Retina (tissue), 1 donor: ENCODE results near the gene HOATZ.

ENCODE experiments used
- DNase-seq: peaks from one replicate; pipeline ENCODE4 v3.0.0-alpha.2; 2016

The HOATZ gene

DNA sequence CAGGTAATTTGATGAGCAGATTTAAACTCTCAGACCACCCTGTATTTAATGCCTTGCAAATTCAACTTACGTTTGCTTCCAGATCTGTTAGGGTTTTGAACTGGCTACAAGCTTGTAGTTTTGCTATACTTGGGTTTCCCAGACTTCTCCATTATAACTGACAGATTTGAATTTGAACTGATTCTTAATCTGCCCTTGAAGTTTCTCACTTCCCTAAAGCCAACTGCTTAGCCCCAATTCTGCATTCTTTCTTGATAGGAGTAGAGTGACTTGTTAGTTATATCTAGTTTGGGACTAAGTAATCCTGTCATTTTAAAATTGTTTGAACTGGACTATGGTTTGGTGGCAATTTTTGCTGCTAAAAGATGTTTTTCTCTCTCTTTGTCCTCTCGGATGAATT is 35.7 kb downstream of the HOATZ start:
- DNase-seq = no peak

DNA sequence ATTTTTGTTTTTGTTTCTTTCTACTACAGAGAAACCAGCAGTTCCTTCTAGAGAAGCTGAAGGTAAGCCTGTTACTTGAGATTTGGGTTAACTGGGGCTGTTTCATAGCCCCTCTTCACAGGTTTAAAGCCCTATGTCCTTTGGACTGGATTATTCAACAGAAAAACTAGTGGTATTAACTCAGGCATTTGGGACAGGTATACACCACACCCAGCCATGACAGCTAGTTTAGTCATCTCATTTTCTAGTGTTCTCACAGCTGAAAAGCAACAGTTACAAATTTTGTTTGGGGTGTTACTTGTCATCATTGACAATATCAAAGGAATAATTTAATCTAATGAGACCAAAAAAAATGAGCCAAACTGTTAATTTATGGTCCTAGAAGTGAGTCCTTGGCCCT is 40.0 kb downstream of the HOATZ start:
- no peak for DNase-seq

DNA sequence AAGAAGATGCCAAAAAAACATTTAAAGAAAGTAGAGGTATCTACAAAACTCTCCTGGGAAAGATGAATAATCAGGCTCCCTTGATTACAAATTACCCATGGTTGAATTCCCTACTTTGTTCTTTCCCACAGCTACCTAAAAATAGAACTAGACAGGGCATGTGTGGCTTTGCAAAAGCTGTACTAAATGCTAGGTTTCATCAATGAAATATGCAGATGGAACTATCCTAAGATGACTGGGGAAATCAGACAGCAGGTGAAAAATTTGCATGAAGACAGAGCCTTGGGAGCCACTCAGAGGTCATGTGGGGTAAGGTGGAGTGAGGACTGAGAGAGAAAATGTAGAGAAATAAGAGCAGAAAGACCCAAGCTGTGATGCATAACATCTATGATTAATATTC is 40.7 kb downstream of the HOATZ start:
- DNase-seq = no peak

DNA sequence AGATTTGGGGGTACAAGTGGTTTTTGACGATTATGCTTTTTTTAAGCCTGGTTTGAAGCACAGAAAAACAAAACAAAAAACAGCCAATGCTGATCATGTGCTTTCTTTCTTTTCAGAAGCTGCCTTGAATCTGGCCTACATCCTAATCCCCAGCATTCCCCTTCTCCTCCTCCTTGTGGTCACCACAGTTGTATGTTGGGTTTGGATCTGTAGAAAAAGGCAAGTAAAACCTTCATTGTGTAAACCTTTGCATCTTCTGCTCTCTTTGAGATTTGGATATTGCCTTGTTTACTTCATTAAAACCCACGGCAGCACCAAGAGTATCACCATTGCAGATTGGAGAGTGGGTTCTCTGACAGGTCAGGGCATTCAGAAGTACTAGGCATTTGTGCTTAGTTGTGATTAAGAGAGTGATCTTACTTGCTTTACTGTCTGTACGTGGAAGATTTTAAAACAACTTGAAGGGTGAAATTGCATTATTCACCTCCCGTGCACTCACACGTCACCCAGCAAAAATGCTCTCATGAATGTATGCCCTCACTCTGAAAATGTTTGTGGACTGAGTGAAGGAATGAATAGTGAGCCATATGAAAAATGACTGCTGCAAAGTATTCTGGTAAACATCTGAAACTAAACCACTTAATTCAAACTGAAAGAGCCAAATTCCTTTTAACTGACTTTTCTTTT is 43.0 kb downstream of the HOATZ start:
- DNase-seq = no peak

DNA sequence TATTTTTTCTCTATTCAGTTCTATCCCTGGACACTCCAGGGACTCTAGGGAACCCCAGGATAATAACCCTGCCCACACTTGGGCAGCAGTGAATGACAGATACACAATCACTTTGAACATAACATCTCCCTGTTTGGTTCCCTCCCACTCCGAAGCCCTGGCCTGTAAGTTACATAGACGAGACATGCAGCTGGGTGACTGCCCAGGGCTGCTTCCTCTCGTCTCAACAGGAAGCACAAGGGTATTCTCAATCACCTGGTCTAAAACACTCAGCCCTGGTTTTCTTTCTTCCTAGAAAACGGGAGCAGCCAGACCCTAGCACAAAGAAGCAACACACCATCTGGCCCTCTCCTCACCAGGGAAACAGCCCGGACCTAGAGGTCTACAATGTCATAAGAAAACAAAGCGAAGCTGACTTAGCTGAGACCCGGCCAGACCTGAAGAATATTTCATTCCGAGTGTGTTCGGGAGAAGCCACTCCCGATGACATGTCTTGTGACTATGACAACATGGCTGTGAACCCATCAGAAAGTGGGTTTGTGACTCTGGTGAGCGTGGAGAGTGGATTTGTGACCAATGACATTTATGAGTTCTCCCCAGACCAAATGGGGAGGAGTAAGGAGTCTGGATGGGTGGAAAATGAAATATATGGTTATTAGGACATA is 45.4 kb downstream of the HOATZ start:
- DNase-seq = no peak

DNA sequence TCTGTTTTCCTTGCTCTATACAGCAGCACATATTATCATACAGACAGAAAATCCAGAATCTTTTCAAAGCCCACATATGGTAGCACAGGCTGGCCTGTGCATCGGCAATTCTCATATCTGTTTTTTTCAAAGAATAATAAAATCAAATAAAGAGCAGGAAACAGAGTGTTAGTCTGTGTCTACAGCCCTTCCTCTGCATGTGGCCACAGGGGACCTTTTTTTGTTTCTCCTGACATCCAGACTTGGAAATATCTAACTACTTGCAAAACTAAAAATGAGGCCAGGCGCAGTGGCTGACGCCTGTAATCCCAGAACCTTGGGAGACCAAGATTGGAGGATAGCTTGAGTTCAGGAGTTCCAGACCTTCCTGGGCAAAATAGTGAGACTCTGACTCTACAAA is 46.2 kb downstream of the HOATZ start:
- no peak for DNase-seq

DNA sequence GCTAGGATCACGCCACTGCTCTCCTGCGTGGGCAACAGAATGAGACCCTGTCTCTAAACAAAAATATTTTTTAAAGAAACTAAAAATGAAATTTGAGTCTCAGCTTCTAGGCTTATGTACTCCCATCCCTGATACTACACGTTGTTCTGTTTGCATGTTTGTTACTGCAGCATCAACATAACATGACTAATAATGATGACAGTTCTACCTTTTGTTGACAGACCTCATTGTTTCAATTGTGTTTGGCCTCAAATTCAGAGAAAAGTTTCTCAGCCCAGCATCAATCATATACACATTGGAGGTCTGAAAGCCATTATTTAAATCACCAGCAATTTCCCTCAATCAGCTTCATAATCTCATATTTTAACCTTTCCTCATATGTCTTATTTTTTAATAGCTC is 46.7 kb downstream of the HOATZ start:
- DNase-seq = no peak

DNA sequence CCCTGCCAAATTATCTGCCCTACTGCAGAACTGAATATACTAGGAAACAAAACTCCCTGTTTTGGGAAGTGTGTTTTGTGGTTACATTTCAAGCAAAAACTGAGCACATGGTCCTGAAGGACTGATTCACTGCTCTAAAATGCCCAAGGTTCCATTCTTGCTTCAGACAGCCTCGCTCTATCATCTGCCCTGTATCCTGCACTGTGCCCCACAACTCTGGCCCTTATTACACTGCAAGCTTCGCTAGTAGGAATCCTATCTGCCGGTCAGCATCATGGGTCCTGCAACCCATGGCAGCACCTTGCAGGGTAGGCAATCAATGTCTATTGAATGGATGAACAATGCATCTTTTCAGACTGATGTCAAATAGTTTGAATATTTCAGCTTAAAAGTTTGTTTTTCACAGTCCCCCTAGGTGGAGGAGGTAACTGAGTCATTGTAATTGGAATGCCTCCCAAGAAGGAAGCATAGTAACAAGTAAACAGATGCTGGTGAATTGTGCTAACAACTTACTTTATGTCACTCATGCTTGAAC is 47.3 kb downstream of the HOATZ start:
- no peak for DNase-seq

DNA sequence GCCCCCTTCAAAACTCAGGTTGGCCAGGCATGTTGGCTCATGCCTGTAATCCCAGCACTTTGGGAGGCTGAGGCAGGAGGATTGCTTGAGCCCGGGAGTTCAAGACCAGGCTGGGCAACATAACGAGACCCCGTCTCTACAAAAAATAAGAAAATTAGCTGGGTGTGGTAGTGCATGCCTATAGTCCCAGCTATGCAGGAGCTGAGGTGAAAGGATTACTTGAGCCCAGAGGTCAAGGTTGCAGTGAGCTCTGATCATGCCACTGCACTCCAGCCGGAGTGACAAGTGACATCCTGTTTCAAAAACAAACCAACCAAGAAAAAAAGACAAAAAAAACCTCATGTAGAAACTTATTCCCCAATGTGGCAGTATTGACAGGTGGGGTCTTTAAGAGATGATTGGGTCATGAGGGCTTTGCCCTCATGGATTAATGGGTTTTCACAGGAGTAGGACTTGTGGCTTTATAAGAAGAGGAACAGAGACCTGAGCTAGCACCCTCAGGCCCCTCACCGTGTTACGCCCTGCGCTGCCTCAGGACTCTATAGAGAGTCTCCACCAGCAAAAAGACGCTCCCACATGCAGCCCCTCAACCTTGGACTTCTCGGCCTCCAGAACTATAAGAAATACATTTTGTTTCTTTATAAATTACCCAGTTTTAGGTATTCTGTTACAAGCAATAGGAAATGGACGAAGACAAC is 48.3 kb downstream of the HOATZ start:
- no peak for DNase-seq

DNA sequence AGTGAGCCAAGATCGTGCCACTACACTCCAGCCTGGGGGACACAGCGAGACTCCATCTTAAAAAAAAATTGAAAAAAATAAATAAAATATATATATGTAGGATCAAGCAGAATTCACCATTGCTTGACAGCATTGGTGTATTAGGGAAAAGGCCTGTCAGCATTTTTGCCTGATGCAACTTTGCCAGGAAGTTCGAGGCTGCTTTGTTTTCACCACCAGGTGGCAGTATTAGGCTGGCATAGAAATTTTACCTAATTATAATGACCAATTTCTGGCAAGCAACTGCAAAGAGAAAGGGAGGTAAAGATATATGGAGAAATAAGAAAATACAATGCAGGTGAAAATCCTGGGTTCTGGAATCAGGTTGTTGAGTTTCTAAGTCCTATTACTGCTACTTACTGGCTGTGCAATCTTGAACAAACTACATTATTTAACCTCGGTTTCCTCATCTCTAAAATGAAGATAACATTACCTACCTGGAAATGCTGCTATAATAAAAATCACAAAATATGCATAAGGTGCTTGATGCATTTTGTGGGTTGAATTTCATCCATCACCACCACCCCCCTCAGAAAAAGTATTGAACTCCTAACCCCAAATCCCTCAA is 50.6 kb downstream of the HOATZ start:
- DNase-seq = peak; percentile 65

DNA sequence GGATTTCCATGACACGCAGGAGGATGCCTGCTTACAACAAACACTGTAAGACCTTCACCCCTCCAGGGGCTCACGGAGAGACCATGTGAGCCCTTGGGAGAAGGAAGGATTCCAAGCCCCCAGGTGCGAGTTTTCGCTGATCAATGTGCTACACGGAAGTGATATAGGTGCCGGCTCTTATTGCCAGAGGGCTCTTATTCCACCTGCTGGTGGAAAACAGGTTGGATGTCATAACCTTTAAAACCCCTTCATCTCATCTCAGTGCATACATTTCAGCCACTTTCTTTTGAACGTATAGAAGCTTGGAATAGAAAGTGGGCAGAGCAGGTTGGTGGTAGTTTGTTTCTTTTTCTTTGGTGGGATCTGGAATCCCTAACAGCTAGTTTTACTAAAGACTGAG is 51.7 kb downstream of the HOATZ start:
- DNase-seq = no peak

DNA sequence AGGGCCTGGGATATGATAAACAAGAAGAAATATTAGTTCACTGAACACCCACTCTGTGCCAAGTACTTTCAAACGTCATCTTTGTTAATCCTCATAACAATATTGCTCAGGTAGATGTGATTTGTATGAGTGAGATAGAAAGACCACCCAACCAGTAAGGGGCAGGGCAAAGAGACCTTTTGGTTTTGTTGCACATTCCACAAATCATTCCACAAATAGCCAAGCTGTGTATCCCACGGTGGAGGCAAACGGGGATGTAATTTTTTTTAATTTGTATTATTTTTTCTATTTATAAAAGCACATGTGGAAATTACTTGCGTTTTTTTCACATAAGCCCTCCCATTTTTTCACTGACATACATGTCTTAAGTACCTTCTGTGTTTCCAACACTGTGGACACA is 54.9 kb downstream of the HOATZ start:
- no peak for DNase-seq

DNA sequence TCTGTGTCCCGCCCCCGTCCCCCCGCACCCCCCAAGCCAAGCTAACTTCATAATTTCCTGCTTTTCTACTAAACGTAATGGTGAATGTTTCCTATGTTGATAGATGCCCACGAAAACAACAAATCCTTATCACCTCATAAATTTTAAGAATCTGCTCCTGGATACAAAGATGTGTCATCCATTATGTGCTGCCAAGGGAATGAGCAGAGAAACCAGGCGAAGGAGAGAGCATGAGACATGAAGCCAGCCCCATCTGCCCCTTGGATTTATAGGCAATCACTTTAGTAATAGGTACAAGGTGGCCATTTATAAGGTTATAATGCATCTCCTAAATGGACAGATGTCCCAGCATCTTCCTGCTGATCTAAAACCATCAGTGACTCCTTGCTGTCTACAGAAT is 56.2 kb downstream of the HOATZ start:
- DNase-seq = no peak

DNA sequence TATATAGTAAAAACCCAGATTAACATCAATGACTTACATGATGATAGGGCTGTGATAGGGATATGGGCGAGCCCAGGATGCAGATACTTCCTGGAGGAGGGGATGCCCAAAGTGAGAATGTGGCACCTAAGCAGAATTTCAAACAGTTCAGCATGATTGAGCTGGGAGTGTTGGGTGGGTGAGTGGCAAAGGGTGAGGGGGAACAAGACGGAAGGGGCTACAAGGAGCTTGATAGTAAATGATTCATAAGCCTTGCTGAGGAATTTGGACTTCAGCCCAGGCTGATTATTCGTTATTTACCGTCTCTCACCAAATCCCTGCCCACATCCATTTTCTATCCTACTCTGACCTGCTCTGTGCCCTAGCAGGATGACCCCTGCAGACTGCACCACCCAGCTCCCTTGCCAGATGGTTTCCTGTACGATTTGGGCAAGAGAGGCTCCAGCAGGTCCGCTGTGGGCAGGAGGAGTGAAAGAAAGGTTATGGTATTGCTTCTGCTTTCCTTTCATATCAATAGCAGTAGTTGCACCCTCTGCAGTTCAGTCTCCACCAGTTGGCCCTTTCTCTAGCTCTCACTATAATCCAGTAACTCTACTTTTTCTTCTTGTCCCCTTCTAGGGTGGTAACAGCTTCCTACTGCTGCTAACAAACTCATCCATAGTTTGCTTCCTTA is 57.4 kb downstream of the HOATZ start:
- DNase-seq = no peak

DNA sequence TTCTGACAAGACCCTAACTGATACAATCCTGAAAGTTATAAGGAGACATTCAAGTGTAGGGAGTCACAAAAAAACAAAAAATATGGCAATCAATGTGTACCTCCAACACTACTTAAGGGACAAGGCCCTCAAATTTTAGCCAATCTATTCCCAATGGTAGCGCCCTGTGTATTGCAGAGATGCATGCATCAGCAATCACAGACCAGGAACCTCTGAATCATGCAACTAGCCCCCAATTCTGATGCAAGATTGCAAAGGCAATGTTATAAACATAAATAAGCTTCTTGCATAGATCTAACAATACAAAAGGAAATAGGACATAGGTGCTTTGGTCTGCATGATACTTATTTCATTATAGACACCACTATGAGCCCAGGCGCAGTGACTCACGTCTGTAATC is 58.0 kb downstream of the HOATZ start:
- no peak for DNase-seq

DNA sequence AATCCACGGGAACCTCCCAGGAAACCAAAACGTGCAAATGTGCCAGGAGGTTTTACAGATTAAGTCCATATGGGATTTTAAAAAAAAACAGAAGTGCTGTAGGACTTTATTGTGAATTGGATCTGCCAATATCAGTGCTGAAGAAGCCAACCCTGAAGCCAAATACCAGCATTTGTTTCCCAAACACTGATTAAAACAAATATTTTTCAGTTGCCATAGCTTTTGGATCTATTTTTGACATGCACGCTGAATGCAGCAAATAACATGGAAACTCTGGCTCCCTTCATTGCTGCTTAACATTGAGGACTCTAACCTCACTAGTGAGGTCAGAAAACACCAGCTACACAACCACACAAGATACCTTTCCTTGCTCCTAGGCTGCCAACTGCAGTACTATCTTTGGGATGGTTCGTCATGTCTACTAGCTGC is 59.3 kb downstream of the HOATZ start:
- no peak for DNase-seq

DNA sequence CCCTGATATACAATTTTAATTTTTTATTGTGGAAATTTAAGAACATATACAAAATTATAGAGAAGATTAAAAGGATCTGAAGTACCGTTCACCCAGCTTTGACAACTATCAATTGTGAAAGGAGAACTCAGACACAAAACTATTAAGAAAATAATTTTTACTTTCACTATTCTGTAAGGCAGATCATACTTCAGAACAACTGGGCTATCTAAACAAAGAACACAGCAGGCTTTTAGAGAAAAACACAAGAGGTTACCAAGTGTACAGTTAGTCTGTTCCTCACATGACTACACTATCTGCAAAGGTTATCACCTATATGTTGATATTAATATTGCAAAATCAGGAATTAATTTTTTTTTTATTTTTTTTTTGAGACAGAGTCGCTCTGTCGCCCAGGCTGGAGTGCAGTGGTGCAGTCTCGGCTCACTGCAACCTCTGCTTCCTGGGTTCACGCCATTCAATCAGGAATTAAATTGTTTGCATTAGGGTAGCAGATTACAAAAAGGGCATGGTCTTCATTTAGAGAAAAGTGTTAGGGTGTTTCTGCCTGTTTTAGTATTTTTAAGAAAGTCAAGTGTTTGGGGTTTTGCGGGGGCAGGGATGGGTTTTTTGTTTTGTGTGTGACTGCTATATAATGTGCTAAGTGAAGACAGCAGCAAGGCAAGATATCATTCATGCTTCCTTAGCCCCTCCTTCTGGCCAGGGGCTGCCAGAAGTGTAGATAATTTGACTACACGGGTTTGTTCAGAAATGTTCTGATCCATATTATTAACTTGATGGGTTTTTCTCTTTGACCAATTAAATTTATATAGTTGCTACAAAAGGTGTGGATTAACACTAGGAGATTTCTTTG is 60.0 kb downstream of the HOATZ start:
- no peak for DNase-seq

DNA sequence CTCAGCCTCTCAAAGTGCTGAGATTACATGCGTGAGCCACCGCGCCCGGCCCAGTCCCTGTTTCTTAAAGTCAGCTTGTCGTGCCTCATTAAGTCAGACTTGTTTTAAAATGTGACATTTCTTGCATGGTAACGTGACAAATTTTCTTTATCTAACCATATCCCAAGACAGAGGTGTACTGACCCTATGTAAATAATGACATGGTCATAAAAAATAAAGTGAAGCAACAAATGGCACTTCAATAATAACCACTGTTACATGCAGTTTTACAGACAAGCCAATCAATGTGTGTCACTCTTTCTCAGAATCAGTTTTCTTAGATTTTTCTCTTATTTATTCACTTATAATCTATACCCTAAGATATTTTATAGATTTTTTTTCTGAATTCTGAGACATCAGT is 61.2 kb downstream of the HOATZ start:
- DNase-seq = no peak

DNA sequence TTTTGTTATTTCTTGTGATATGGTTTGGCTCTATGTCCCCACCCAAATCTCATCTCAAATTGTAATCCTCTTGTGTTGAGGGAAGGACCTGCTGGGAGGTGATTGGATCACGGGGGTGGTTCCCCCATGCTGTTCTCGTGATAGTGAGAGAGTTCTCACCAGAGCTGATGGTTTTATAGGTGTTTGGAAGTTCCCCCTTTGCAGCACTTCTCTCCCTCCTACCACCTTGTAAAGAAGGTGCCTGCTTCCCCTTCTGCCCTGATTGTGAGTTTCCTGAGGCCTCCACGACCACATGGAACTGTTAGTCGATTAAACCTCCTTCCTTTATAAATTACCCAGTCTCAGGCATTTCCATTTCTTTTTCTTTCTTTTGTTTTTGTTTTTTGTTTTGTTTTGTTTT is 63.2 kb downstream of the HOATZ start:
- DNase-seq = no peak

DNA sequence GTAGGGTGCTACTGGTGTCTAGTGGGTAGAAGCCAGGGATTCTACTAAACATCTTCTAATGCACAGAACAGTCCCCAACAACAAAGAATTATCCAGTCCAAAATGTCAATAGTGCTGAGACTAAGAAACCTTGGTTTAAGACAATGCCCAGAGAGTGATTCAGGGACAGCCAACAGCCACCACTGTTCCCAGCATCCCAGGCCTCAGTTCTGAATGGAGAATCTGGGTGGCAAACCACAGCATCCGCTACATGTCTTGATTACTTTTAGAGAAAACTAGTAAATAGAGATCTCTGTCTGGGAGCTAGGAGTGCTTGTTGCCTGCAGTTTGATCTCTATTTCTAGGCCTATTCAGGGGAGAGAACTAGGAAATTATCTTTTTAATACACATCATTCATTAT is 66.8 kb downstream of the HOATZ start:
- no peak for DNase-seq

DNA sequence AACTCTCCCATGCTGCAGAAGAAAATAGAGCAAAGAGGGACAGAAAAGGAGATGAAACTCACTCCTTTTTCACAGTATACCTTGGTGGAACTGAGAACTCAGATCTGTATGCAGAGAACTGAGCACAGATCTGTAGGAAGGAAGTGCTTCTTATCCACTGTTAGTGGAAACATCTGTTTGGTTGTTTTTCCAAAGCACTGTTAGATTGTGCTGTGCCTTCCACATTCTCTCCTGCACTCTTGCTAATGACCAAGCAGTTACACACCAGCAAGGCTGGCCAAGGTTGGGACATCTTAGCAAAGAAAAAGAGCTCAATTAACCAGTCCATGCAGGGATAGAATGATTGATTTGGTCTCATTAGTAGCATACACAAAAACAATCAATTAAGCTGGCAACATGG is 67.6 kb downstream of the HOATZ start:
- no peak for DNase-seq

DNA sequence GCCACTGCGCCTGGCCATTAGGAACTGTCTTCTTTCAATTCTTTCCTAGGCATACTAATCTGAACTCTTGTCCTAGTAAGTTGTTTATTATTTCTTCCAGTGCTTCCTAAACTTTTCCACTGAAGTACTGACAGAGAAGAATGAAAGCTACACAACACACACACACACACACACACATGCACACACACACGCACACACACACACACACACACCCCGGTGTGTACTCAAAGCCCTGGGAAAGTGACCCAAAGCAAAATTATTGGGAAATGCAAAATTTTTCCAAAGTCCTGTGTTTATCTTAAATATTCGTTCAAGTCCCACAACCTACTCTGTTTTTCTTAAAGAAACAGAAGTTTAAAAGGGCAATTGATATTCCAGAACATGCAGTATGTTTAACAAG is 68.3 kb downstream of the HOATZ start:
- no peak for DNase-seq
